Measurements from ENCODE around the gene STK39. TPM values are rescaled to one million over a fixed set of nuclear protein-coding genes. Genes with fewer than 3 reads are reported as not detected.

Gene STK39
- total and polyA plus RNA-seq, 2 of the 4 experiments (the other 2 are of a cell fraction) = 11.8 to 16.4 TPM

GRCh38 chr2:168196764-168197180 lies 50.6 kb downstream of the STK39 start:
- no peak overlapping the region for H2BK15ac ChIP-seq (ENCODE audit: low read depth, low read length)
- H3K9ac ChIP-seq (ENCODE audit: low read depth, low read length) = no peak overlapping the region
- H3K27me3 ChIP-seq (ENCODE audit: control insufficient read depth, insufficient read depth, low read length) = no peaks in the 10 kb centered on the region
- H3K9me1 ChIP-seq (ENCODE audit: insufficient read depth, low read length) = peaks cover 10% of the 10 kb centered on the region
- no peak overlapping the region for H2AFZ ChIP-seq (replicated peaks; ENCODE audit: low read length, poor library complexity)
- H3K14ac ChIP-seq (replicated peaks; ENCODE audit: low read depth, low read length) = no peak overlapping the region
- dilution Hi-C loops (cut with HindIII; ENCODE audit: low sequenced_read_pairs, unreplicated experiment) (no loop called here), in situ Hi-C loops (cut with MboI; ENCODE audit: low sequenced_read_pairs) (no loop called here), intact Hi-C loops (cut with micrococcal nuclease) (no loop called here)
- H2AK9ac ChIP-seq (replicated peaks; ENCODE audit: low read depth, low read length, poor library complexity) = no peak overlapping the region
- no peak overlapping the region for H3K18ac ChIP-seq (ENCODE audit: low read depth, low read length)
- no peak overlapping the region for H3K4ac ChIP-seq (ENCODE audit: low read depth, low read length)
- no peaks in the 10 kb centered on the region for H3K36me3 ChIP-seq (ENCODE audit: control insufficient read depth, insufficient read depth, low read length)
- H4K91ac ChIP-seq (ENCODE audit: insufficient read depth, low read depth, low read length) = no peak overlapping the region
- CTCF ChIA-PET = no interaction called here
- H2AK5ac ChIP-seq (ENCODE audit: low read depth, low read length) = no peak overlapping the region; the same call in 1 of the 2 replicates
- H3K9me3 ChIP-seq (ENCODE audit: control insufficient read depth, insufficient read depth, low read length) = no peaks in the 10 kb centered on the region
- H3K27ac ChIP-seq (ENCODE audit: insufficient read depth, low read length) = no peak overlapping the region
- H3K23ac ChIP-seq (ENCODE audit: low read depth, low read length) = no peak overlapping the region
- H4K8ac ChIP-seq (ENCODE audit: low read depth in 2 of 2, low read length in 2 of 2) = no peak overlapping the region
- no peak overlapping the region for H3K4me3 ChIP-seq (ENCODE audit: insufficient read depth, low read depth, low read length)
- POLR2A ChIA-PET (ENCODE audit: unreplicated experiment) = no interaction called here
- no peak overlapping the region for H2BK20ac ChIP-seq (ENCODE audit: low read depth, low read length)
- peaks cover 32 to 82% of the 10 kb centered on the region in 2 experiments for H3K79me1 ChIP-seq (ENCODE audit: low read depth in 1 of 2, low read length in 2 of 2)
- BruUV-seq (replicated peaks) = no TSS peak
- 100% methylated on average over 4 of the region's 4 CpGs; no CpG with 5 or more reads in 1 of the 2 experiments for WGBS, 2 experiments (ENCODE audit: extremely low coverage in 2 of 2, insufficient read length in 1 of 2)
- H3K4me1 ChIP-seq (ENCODE audit: control insufficient read depth, insufficient read depth, low read length) = peaks cover 20% of the 10 kb centered on the region
- H3K56ac ChIP-seq (ENCODE audit: extremely low read depth, insufficient read depth, low read length) = no peak overlapping the region
- TF ChIP-seq SMC3 (IDR thresholded peaks at IDR 0.05; ENCODE audit: low read depth, low read length) = no peak
- TF ChIP-seq FOS (IDR thresholded peaks at IDR 0.05; ENCODE audit: low read depth, low read length) = no peak
- no peak overlapping the region for H4K5ac ChIP-seq (ENCODE audit: low read depth, low read length)
- H4K20me1 ChIP-seq (ENCODE audit: insufficient read depth, low read length) = peaks cover 11% of the 10 kb centered on the region; the same call in 1 of the 2 replicates
- no peak overlapping the region; the same call in 1 of the 2 replicates for H2BK120ac ChIP-seq (ENCODE audit: low read depth, low read length)
- no peak for ATAC-seq (ENCODE audit: low read depth)
- no peak for DNase-seq
- H2BK5ac ChIP-seq (ENCODE audit: low read depth, low read length, poor library complexity, severe bottlenecking) = no peak overlapping the region
- H3K4me2 ChIP-seq (ENCODE audit: low read depth, low read length) = no peak overlapping the region
